Liver (tissue), 3 donors: ENCODE data around the gene COL23A1.

Experiments used
- GABPA ChIP-seq, 2 donors: IDR thresholded peaks in 1 of 2; conservative IDR thresholded peaks in 1 of 2; 2 replicates each; pipeline ENCODE4 v1.6.1; 2016; ENCODE audit warnings: antibody characterized with exemption in 2 of 2, mild to moderate bottlenecking in 1 of 2, moderate library complexity in 1 of 2
- HNF4A ChIP-seq, 2 donors: conservative IDR thresholded peaks; 2 replicates each; pipeline ENCODE4 v1.6.1; 2016; ENCODE audit warnings: antibody characterized with exemption in 2 of 2, mild to moderate bottlenecking in 2 of 2
- JUND ChIP-seq, 2 donors: IDR thresholded peaks; 2 replicates each; pipeline ENCODE4 v1.6.1; 2016; ENCODE audit warnings: antibody characterized with exemption in 2 of 2
- SP1 ChIP-seq: IDR thresholded peaks from 2 replicates; pipeline ENCODE4 v1.6.1; 2018; ENCODE audit warnings: antibody characterized with exemption, mild to moderate bottlenecking
- TAF1 ChIP-seq: conservative IDR thresholded peaks from 2 replicates; pipeline ENCODE4 v1.6.1; 2016; ENCODE audit warnings: antibody characterized with exemption, mild to moderate bottlenecking
- YY1 ChIP-seq: IDR thresholded peaks from 2 replicates; pipeline ENCODE4 v1.6.1; 2016; ENCODE audit warnings: antibody characterized with exemption, mild to moderate bottlenecking
- TF ChIP-seq, protein P1 (sequence below): fragments of 150-350 bp; IDR thresholded peaks from 2 replicates; pipeline ENCODE4 v1.5.1; 2017; ENCODE audit warnings: improper control_type of control experiment, low read depth, low read length; ENCODE audit not compliant: missing input control
- TF ChIP-seq, protein P2 (sequence below): IDR thresholded peaks from 2 replicates; pipeline ENCODE4 v1.6.1; 2016; ENCODE audit warnings: antibody characterized with exemption, mild to moderate bottlenecking
- donor health status: healthy.
- donor health status: healthy.

DNA sequence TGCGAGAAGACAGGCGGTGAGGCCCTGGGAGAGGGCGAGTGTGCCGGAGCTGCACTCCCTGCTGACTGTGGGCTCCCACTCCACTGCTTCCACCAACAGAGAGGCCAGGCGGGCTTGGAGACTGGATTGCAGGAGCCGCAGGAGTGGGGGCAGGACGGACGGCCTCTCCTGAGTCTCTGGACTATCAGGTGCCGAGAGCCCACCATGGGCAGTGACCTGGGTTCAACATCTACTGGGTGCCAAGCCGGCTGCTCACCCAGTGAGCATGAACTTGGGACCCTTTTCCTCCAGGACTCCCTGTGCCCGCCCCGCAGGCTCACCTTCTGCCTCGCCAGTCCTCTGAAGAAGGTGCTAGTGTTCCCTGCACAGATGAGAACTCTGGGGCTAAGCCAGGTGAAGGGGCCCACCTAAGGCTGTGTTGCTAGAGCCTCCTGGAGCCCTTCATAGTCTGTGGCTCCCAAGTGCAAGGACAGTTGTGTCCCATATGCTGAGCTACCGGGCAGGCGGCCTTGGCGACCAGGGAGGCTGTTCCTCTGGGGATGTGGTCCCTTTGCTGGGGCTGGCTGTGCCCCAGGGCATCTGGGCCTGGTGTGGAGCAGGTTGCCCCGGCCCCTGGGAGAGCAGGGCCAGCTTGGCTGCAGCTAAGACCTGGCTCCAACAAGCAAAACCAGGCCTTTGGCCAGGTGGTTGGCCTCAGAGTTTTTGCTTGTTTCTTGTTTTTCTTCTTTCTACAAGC, 279.9 kb downstream of the COL23A1 start:
- TF ChIP-seq TAF1 (no peak), YY1 (no peak), SP1 (no peak), HNF4A (conservative IDR thresholded peaks at IDR 0.05) (no peak), JUND (IDR thresholded peaks at IDR 0.05) (no peak), GABPA (IDR thresholded peaks at IDR 0.05 in 1 of 2, conservative IDR thresholded peaks at IDR 0.05 in 1 of 2) (no peak)
- TF ChIP-seq, protein P1, sequence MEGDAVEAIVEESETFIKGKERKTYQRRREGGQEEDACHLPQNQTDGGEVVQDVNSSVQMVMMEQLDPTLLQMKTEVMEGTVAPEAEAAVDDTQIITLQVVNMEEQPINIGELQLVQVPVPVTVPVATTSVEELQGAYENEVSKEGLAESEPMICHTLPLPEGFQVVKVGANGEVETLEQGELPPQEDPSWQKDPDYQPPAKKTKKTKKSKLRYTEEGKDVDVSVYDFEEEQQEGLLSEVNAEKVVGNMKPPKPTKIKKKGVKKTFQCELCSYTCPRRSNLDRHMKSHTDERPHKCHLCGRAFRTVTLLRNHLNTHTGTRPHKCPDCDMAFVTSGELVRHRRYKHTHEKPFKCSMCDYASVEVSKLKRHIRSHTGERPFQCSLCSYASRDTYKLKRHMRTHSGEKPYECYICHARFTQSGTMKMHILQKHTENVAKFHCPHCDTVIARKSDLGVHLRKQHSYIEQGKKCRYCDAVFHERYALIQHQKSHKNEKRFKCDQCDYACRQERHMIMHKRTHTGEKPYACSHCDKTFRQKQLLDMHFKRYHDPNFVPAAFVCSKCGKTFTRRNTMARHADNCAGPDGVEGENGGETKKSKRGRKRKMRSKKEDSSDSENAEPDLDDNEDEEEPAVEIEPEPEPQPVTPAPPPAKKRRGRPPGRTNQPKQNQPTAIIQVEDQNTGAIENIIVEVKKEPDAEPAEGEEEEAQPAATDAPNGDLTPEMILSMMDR = no peak
- TF ChIP-seq, protein P2, sequence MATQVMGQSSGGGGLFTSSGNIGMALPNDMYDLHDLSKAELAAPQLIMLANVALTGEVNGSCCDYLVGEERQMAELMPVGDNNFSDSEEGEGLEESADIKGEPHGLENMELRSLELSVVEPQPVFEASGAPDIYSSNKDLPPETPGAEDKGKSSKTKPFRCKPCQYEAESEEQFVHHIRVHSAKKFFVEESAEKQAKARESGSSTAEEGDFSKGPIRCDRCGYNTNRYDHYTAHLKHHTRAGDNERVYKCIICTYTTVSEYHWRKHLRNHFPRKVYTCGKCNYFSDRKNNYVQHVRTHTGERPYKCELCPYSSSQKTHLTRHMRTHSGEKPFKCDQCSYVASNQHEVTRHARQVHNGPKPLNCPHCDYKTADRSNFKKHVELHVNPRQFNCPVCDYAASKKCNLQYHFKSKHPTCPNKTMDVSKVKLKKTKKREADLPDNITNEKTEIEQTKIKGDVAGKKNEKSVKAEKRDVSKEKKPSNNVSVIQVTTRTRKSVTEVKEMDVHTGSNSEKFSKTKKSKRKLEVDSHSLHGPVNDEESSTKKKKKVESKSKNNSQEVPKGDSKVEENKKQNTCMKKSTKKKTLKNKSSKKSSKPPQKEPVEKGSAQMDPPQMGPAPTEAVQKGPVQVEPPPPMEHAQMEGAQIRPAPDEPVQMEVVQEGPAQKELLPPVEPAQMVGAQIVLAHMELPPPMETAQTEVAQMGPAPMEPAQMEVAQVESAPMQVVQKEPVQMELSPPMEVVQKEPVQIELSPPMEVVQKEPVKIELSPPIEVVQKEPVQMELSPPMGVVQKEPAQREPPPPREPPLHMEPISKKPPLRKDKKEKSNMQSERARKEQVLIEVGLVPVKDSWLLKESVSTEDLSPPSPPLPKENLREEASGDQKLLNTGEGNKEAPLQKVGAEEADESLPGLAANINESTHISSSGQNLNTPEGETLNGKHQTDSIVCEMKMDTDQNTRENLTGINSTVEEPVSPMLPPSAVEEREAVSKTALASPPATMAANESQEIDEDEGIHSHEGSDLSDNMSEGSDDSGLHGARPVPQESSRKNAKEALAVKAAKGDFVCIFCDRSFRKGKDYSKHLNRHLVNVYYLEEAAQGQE = no peak
